Stimulated activated CD4-positive, alpha-beta T cell treated with anti-CD3 and anti-CD28 coated beads, Interleukin-15, amount 100 ng/mL, for 1 hour (primary cell): ENCODE measurements around the gene DRAP1.
"Not testable (repeated sequence)": the region's sequence is repeated elsewhere in the genome, so short reads cannot be mapped to it uniquely, and the experiment has no call there.

ENCODE experiments used
- DNase-seq, 2 donors: peaks; one replicate each; pipeline ENCODE4 v3.0.0-alpha.2; 2020; ENCODE audit warnings: low read depth in 1 of 2, low spot score in 1 of 2

Gene DRAP1

DNA sequence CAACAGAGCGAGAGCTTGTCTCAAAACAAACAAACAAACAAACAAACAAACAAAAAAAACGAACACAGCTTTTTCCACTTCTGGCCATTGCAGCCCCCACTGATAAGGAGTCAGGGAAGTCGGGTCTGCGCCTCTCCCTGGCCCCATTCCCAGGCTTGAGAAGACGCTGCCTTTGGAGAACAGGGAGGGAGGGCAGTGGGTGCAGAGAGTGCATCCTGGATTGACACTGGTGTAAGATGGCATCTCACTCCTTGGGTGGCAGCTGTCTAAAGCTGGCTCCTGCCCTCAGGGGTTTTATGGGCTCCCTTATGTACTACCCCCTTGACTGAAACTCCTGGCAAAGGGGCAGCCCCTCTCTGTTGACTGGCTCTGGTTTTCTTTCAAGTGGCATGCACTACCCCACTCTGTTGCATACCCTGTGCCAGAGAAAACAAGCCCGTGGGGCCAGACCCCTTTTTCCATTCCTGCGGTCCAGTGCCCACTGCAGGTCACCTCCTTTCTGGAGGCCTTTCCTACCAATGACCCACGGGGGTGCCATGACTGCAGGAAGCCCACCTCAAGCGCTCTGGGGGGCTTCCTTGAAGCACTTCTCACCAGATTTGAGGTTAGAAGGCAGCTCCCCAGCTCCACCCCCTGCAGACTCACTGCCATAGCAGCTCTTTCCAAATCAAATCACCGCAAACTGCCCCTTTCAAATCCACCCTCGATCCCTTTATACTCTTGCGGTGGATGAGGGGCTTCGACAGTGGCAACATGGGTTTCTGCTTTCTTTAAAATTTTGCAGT is 12.7 kb downstream of the DRAP1 start:
- no peak for DNase-seq

DNA sequence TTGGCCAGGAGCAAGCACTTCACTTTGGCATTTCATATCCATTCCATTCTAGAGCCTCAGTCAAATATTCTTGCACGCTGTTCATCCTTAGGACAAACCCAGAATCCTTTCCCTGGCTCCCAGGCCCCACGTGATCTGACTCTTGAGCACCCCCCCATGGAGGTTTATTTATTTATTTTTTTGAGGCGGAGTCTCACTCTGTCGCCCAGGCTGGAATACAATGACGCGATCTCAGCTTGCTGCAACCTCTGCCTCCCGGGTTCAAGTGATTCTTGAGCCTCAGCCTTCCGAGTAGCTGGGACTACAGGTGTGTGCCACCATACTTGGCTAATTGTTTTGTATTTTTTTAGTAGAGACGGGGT is 13.3 kb downstream of the DRAP1 start:
- DNase-seq = no peak

DNA sequence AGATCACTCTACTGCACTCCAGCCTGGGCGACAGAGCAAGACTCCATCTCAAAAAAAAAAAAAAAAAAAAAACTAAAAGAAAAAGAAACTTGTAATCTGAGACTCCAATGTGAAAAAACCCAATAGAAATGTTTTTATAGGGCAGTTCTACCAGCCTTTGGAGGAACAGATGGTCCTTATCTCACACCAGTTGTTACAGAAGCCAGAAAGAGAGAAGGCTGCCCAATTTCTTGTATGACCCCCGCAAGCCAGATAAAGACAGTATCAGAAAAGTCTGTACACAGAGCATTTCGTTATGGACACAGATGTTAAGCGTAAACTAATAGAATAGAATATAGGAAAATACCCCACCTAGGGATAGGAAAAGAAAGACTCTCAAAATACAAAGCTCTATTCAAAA is 14.8 kb downstream of the DRAP1 start:
- DNase-seq = no peak

DNA sequence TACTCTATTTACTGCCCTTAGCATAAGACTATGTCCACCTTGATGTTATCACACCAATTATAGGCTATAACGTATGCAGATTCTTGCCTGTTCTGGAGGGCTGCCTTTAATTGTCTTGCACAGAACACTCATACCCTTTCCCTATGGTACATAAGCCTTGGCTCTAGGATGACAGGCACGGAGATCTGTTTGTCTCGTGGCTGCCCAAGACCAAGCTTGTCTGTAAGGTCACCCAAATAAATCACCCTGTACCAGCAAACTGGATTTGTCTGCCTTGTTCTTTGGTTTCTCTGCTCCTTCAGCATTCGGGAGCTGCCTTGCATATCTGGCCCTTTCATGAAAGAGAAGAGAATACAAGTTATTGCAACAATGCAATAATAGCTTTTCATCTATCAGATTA is 18.5 kb downstream of the DRAP1 start:
- no peak for DNase-seq

DNA sequence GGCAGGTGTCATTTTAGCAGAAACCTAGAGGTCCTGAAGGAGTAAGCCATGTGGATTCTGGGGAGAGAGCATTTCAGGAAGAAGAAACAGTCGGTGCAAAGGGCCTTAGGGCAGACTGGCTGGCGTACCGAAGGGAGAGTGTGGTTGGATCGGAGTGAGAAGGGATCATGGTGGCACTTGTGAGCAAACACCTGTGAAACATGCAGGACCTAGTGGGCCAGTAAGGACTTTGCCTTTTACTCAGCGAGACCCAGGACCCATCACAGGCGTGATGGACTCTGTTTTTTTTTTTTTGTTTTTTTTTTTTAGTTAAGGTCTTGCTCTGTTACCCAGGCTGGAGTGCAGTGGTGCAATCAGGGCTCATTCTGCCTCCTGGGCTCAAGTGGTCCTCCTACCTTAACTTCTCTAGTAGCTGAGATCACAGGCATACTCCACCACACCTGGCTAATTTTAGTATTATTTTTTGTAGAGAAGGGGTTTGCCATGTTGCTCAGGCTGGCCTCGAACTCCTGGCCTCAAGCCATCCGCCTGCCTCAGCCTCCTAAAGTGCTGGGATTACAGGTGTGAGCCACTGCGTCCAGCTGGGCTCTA is 22.6 kb downstream of the DRAP1 start:
- no peak for DNase-seq

DNA sequence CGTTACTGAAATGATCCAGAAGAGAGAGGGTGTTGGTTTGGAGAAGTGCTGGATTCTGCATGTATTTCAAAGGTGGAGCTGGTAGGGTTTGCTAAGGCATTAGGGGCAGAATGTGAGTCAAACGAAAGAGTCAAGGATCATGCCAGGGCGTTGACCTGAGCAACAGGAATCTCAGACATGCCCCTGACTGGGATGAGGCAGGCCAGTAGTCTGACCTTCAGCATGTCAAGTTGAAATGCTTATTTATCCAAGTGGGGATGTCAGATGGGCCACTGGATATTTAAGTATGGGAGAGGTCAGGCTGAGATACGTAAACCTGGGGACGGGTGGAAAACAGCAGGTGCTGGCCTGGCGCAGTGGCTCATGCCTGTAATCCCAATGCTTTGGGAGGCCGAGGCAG is 23.3 kb downstream of the DRAP1 start:
- no peak for DNase-seq

DNA sequence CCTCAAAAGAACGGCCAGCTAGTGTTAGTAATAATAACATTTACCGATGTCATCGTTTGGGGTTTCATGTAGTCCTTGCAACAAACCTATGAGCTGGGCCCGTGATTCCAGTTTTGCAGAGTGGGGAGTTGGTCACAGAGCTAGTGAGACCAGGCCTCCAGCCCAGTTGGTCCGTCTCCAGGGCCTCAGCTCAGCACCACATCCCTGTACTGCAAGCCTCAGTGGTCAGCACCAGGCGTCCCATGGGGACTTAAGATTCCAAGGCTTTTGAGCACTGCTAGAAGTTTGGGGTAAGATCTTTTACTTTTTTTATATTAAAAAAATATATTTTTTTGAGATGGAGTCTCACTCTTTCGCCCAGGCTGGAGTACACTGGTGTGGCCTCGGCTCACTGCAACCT is 25.0 kb downstream of the DRAP1 start:
- no peak for DNase-seq

DNA sequence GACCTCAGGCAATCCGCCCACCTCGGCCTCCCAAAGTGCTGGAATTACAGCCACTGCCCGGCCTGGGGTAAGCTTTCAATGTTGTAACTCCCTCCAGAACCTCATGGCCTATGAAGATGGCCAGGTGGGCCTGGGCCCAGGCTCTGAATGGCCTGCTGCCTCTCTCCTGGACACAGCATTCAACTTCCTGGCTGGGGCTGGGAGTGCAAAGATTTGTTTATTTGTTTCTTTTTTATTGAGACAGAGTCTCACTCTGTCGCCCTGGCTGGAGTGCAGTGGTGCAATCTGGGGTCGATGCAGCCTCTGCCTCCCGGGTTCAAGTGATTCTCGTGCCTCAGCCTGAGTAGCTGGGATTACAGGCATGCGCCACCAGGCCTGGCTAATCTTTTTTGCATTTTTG is 25.5 kb downstream of the DRAP1 start:
- DNase-seq = no peak

DNA sequence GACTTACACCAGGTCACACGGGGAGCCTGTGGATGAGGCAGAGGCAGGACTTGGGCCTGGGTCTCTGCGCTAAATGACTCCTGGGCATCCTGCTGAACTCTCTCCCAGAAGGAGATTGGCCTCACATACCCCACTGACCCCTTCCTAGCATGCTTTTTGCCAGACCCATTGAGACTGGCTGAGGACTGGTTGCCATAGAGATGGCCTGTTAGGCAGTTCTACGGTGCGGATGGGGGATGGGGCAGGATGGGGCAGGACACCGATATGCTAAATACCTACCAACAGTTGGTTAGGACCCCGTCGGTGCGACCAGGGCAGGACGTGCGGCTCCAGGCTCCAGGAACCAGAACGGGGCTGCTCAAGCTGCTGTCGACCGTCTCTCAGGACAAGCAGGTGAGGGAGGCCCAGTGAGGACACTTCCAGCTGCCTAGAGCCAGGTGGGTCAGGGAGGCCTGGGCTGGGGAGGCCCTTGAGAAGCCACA is 26.2 kb downstream of the DRAP1 start, which contains the start of gene TSGA10IP:
Gene TSGA10IP, plus strand, starts transcription at position 51 of the 482 bp plus-strand sequence. Its CDS starts 196 bp downstream, at position 247.
- DNase-seq = no peak

DNA sequence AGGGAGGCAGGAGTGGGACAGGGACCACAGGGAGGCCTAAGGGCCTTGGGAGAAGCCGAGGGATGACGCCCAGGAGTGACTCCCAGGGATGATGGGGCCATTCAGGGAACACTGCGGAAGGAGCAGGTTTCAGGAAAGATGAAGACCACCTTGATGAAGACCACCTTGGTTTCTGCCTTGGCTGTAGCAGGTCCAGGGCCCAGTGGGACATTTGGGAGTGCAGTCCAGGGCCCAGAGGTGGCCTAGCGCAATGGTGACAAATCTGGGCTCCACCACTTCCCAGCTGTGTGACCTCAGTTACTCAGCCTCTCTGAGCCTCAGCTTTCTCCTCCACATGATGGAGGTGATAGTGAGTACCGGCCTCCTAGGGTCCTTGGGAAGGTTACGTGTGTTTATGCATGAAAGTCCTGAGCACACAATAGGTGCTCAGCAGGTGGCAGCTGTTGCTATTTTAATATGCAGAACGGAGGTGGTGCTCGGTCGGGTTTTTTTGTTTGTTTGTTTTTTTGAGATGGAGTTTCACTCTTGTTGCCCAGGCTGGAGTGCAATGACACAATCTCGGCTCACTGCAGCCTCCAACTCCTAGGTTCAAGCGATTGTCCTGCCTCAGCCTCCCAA is 26.8 kb downstream of the DRAP1 start:
- DNase-seq = no peak

DNA sequence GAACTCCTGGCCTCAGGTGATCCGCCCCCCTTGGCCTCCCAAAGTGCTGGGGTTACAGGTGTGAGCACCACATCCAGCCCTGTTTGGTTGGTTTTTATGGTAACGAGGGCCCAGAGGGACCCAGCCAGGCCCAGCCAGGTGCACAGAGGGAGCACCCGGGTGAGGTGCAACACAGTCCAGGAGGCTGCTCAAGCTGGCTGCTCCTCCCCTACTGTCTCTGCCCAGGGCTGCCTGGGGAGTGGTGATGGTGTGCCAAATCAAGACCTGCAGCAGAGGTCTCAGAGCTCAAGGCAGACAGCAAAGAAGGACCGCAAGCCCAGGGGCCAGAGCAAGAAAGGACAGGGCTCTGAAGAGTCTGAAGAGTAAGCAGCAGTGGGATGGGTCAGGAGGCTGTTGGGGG is 27.4 kb downstream of the DRAP1 start:
- DNase-seq = no peak

DNA sequence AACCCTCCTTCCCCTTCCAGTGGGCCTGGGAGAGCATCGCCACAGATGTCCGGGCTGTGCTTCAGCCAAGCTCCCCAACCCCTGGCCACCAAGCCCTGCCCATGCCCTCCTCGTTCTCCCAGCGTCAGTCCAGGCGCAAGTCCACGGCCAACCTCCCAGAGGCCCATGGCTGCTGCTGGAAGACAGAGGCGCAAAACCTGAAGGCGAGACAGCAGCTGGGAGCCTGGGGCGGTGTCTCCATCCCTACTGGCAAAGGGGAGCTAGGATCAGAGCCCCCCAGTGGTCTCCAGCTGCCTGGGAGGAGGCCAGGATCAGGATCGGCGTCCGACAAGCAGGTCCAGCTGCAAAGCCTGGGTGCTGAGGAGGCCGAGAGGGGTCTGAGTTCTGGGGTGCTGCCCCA is 27.9 kb downstream of the DRAP1 start:
- no peak for DNase-seq

DNA sequence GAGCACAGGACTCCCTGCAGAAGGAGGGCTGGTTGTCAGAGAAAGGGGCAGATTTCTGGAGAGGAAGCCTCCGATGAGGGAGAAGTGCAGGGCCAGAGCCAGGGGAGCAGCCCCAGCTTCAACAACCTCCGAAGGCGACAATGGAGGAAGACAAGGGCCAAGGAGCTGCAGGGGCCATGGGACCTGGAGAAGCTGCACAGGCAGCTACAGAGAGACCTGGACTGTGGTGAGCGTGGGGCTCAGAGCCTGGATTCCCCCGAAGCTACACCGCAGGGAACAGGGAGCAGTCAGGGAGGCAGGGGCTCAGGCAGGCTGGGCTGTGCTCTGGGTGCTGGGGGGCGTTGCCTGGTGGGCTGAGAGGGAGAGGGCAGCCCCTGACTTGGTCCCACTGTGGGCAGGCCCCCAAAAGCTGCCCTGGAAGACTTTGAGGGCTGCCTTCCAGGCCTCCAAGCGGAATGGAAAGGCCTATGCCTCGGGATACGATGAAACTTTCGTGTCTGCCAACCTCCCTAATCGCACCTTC is 28.4 kb downstream of the DRAP1 start:
- DNase-seq = no peak

DNA sequence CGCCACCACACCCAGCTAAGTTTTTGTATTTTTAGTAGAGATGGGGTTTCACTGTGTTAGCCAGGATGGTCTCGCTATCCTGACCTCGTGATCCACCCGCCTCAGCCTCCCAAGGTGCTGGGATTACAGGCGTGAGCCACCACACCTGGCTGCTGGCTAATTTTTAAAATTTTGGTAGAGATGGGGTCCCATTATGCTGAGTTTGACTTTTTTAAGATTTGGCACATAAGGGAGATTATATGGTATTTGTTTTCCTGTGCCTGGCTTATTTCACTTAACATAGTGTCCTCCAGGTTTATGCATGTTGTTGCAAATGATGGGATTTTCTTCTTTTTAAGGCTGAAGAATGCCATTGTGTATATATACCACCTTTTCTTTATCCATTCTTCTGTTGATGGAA is 31.5 kb downstream of the DRAP1 start:
- not testable (repeated sequence) for DNase-seq

DNA sequence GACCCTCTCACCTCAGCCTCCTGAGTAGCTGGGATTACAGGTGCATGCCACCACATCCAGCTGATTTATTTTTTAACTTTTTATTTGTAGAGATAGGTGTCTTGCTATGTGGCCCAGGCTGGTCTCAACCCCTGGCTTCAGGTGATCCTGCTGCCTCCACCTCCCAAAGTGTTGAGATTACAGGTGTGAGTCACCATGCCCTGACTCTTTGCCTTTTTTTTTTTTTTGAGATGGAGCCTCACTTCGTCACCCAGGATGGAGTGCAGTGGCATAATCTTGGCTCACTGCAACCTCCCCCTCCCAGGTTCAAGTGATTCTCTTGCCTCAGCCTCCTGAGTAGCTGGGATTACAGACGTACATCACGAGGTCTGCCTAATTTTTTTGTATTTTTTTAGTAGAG is 32.4 kb downstream of the DRAP1 start:
- not testable (repeated sequence) for DNase-seq

DNA sequence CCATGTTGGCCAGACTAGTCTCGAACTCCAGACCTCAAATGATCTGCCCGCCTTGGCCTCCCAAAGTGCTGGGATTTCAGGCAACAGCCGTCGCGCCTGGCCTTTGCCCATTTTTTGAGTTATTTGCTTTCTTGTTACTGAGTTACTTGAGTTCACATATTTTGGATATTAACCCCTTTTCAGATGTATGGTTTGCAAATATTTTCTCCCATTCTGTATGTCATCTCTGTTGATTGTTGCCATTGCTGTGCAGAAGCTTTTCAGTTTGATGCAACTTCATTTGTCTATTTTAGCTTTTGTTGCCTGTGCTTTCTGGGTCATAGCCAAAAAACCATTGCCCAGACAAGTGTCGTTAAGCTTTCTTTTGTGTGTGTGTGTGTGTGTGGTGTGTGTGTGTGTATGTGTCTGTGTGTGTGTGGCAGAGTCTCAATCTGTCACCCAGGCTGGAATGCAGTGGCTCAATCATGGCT is 32.9 kb downstream of the DRAP1 start:
- DNase-seq = no peak

DNA sequence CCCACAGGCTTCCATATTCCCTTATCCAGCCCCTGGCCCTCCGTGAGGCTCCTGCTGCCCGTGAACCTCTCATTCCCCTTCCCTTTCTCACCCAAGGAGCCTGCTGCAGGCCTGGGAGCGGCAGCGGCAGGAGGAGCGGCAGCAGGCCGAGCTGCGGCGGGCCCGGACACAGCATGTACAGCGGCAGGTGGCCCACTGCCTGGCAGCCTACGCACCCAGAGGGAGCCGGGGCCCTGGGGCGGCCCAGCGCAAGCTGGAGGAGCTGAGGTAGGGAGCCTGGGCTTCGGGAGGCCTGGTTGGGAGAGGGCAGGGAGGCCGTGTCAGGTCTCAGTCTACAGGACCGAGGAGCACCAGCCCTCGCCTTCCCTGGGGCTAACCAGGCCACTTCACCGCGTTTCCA is 34.2 kb downstream of the DRAP1 start:
- DNase-seq = no peak

DNA sequence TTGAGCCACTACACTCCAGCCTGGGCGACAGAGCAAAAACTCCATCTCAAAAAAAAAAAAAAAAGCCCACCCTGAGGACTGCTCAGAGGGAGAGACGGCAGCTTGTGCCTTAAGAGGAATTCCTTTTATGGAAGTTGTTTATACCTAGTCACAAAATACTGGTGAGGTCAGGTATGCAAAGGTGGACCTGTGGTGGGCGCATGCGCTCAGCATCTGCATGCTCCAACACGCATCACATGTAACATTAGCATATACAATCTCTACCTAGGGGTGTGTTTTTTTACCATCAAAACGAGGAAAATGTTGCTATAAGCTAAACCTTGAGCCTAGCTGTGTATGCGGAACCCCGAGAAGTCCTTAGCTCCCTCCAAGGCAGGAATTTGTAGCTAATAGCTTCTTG is 35.5 kb downstream of the DRAP1 start:
- no peak for DNase-seq

DNA sequence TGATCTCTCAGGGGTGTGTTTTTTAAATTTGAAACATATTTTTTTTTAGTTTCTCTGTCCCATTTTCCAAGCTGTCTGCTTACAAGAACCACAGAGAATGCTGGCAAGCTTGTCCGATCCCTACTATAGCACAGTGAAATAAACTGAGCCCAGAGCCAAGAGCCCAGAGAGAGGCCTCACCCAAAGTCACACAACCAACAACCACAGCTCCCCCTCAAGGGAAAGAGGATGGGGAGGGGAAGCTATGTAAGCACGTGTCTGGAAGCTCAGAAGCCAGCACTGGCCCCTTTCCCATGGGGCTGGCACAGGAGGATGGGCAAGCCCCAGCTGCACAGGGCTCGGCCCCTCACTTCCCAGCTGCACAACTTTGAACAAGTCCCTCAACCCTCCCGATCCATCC is 39.1 kb downstream of the DRAP1 start:
- DNase-seq = no peak

DNA sequence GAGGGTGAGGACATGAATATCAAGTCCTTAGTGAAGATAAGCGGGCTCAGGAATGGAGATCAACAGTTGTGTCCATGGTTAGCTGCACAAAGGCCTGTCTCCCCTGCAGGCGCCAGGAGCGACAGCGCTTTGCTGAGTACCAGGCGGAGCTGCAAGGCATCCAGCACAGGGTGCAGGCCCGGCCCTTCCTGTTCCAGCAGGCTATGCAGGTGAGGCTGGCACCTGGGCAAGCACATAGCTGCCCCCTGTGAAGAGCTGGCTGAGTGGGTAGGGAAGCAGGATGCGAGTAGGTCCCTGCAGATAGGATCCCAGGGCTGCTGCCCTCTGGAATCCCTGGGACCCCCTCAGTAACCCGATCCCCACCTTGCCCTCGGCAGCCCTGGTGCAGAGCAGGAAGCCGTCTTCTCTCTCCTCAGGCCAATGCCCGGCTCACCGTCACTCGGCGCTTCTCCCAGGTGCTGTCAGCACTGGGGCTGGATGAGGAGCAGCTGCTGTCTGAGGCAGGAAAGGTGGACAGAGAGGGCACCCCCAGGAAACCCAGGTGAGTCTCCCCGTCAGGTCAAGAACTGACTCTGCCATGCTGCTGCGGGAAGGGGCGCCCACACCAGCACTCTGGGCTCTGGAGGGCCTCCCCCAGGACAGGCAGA is 39.7 kb downstream of the DRAP1 start:
- DNase-seq = no peak

DNA sequence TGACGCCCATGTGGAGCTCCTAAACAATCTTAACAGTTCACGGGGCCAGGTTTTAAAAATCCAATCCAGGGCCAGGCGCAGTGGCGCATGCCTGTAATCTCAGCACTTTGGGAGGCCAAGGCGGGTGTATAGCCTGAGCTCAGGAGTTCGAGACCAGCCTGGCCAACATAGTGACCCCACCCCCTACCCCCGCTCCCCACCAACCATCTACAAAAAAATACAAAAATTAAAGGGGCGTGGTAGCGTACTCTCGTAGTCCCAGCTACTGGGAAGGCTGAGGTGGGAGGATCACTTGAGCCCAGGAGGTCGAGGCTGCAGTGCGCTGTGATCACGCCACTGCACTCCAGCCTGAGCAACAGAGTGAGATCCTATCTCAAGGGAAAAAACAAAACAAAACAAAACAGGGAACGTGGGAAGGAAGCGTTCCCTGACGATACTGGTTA is 41.6 kb downstream of the DRAP1 start:
- no peak for DNase-seq
